Common myeloid progenitor, CD34-positive (primary cell): Measurements from ENCODE around the gene NUP107.

Source experiments
- CTCF ChIA-PET: fragments of 350-600 bp; sonication (Branson Sonifier 250); formaldehyde crosslinking; loops from one replicate; lab custom pipeline; 2021; ENCODE audit warnings: antibody characterized with exemption; lab: Charles Lee
- POLR2A ChIA-PET: fragments of 350-600 bp; sonication (Branson Sonifier 250); formaldehyde crosslinking; loops from one replicate; lab custom pipeline; 2021; ENCODE audit warnings: antibody characterized with exemption; lab: Charles Lee
- DNase-seq, 3 donors: peaks; one replicate each; pipeline versions ENCODE4 v3.0.0 to v3.0.0-alpha.2; 2013
- H3K27ac ChIP-seq, 2 experiments: 1 replicate in 1 of 2; 2 replicates in 1 of 2; pipeline ENCODE4 v1.7.0; 2013; ENCODE audit warnings: inconsistent platforms in 2 of 2, low read length in 2 of 2, mild to moderate bottlenecking in 2 of 2, low read depth in 1 of 2, moderate library complexity in 1 of 2; ENCODE audit not compliant: severe bottlenecking in 2 of 2, insufficient read depth in 1 of 2, poor library complexity in 1 of 2
- H3K27me3 ChIP-seq, 5 experiments: replicated peaks in 2 of 5; 1 replicate in 3 of 5; 2 replicates in 2 of 5; pipeline versions ENCODE4 v1.6.1 to v1.7.0; 2013; ENCODE audit warnings: low read length in 4 of 5, mild to moderate bottlenecking in 2 of 5, moderate library complexity in 2 of 5, inconsistent platforms in 1 of 5; ENCODE audit not compliant: insufficient read depth in 5 of 5, control insufficient read depth in 4 of 5
- H3K36me3 ChIP-seq, 4 experiments: 1 replicate in 2 of 4; 2 replicates in 2 of 4; pipeline versions ENCODE4 v1.6.1 to v1.7.0; 2013; ENCODE audit warnings: low read length in 3 of 4, control low read depth in 1 of 4, mild to moderate bottlenecking in 1 of 4; ENCODE audit not compliant: control insufficient read depth in 4 of 4, insufficient read depth in 4 of 4
- H3K4me1 ChIP-seq, 4 experiments: 1 replicate in 3 of 4; 2 replicates in 1 of 4; pipeline versions ENCODE4 v1.6.1 to v1.7.1; 2013; ENCODE audit warnings: low read length in 3 of 4, mild to moderate bottlenecking in 3 of 4, control low read depth in 1 of 4, inconsistent platforms in 1 of 4, moderate library complexity in 1 of 4; ENCODE audit not compliant: control insufficient read depth in 4 of 4, insufficient read depth in 4 of 4; ENCODE audit errors: control extremely low read depth in 1 of 4
- H3K4me3 ChIP-seq, 7 experiments: 1 replicate in 4 of 7; 2 replicates in 3 of 7; pipeline versions ENCODE4 v1.5.1 to v1.7.0; 2013; ENCODE audit warnings: mild to moderate bottlenecking in 7 of 7, low read length in 6 of 7, moderate library complexity in 6 of 7, inconsistent platforms in 2 of 7, low read depth in 2 of 7, control low read depth in 1 of 7; ENCODE audit not compliant: insufficient read depth in 4 of 7, control insufficient read depth in 1 of 7; ENCODE audit errors: extremely low read depth in 1 of 7
- H3K9me3 ChIP-seq, 5 experiments: 1 replicate in 4 of 5; 2 replicates in 1 of 5; pipeline versions ENCODE4 v1.6.1 to v1.7.1; 2013; ENCODE audit warnings: low read length in 4 of 5, mild to moderate bottlenecking in 2 of 5, inconsistent platforms in 1 of 5, low read depth in 1 of 5, moderate library complexity in 1 of 5; ENCODE audit not compliant: control insufficient read depth in 4 of 5, insufficient read depth in 2 of 5; ENCODE audit errors: control extremely low read depth in 1 of 5
- WGBS: methylation state at CpG from one replicate; pipeline ENCODE4 v1.1.5; 2013; ENCODE audit not compliant: insufficient coverage; 5-methylcytosine and 5-hydroxymethylcytosine counted together

The NUP107 gene

GRCh38 chr12:68776976-68777610, 90.3 kb downstream of the NUP107 start:
- 93% methylated on average over 3 of the region's 5 CpGs for WGBS
- Histone ChIP-seq H3K27ac (no peak overlapping the region), H3K4me1 (peaks cover 0 to 6% (median 4%) of the 10 kb centered on the region in 4 experiments), H3K4me3 (no peak overlapping the region), H3K9me3 (no peaks in the 10 kb centered on the region), H3K27me3 (no peaks in the 10 kb centered on the region), H3K36me3 (no peaks in the 10 kb centered on the region)
- no peak for DNase-seq
- ChIA-PET CTCF (no interaction called here), POLR2A (no interaction called here)

DNA sequence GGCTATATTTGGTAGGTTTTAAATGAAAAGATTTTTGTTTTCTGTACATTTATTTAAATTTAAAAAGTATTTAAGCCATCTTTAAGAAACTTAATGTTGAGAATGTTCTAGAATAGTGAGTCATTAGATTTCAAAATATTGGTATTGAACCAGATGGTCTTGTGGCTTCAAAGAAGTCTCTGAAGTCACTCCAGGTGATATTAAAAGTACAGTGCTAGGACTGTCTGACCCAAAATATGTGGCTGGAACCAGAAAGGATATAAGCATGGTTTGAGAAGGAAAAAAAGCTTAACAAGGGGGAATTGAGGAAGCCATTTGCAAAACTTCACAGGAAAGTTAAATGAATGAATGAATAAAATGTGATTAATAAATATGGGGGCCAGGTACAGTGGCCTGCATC, 92.5 kb downstream of the NUP107 start:
- H3K4me3 ChIP-seq = no peak overlapping the region
- no peaks in the 10 kb centered on the region for H3K27me3 ChIP-seq
- CTCF ChIA-PET = no interaction called here
- H3K9me3 ChIP-seq = no peaks in the 10 kb centered on the region
- peaks cover 0 to 3% (median 0%) of the 10 kb centered on the region in 4 experiments for H3K36me3 ChIP-seq
- H3K27ac ChIP-seq = no peak overlapping the region
- POLR2A ChIA-PET = no interaction called here
- DNase-seq = no peak
- H3K4me1 ChIP-seq = no peaks in the 10 kb centered on the region

DNA sequence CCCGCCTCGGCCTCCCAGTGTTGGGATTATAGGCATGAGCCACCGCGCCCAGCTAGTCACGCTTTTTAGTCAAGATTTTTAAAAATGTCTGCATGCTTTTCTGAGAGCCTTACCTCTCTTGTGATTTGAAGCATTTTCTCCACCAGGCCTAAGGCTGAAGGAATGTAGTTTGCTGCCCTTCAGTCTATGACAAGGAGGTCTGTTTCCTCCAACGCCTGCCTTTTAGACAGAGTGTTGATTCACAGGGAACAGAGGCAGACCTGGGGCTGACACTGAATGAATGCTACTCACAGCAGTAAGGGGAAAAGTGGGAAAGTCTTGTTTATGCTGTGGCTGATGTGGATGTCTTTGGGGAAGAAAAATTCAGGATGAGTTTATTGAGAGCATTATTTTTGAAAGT, 94.0 kb downstream of the NUP107 start:
- H3K36me3 ChIP-seq = peaks cover 0 to 3% (median 0%) of the 10 kb centered on the region in 4 experiments
- ChIA-PET CTCF (interaction anchor here (1.0 kb wide), 1 partner anchor 17 kb away, joined by 3 read pairs; no protein-coding TSS in a partner anchor), POLR2A (no interaction called here)
- no peak for DNase-seq
- no peaks in the 10 kb centered on the region for H3K4me1 ChIP-seq
- no peaks in the 10 kb centered on the region for H3K27me3 ChIP-seq
- no peak overlapping the region for H3K27ac ChIP-seq
- no peaks in the 10 kb centered on the region for H3K9me3 ChIP-seq
- WGBS = 100% methylated on average over 3 of the region's 6 CpGs
- H3K4me3 ChIP-seq = no peak overlapping the region

DNA sequence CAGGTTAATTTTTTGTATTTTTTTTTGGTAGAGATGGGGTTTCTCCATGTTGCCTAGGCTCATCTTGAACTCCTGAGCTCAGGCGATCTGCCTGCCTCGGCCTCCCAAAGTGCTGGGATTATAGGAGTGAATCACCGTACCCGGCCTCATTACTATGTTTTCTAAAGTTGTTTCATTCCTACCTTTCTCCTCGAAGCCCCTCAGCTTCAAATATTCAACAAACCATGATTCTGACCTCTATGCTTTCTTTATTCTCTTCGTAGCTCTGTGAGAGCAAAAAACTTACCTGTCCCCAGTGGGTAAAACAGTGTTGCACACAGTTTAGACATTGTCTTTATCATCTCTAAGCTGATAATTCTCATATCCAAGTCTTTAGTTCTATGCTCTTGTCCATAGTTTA, 95.0 kb downstream of the NUP107 start:
- ChIA-PET POLR2A (no interaction called here), CTCF (no interaction called here)

DNA sequence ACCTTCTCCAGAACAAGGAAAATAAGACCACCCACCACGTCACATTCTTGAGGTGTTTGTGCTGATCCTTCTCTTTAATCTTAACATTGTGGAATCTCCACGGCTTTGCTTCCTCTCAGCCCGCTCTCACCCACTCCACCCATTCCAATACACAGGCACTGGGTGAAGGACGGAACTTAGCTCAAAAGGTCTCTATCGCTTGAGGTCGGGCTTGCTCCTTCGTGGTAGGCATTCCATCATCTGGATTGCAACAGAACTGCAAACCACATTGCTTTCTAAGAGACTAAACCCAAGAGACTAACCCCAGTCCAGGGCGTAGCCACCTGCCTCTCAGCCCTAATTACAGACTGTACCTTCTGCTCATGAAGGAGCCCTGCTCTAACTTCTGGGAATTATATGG, 97.2 kb downstream of the NUP107 start:
- peaks cover 5 to 9% (median 7%) of the 10 kb centered on the region in 4 experiments for H3K4me1 ChIP-seq
- 98% methylated on average over 7 of the region's 8 CpGs for WGBS
- CTCF ChIA-PET = interaction anchor here (1.7 kb wide), 1 partner anchor 13 kb away, joined by 4 read pairs; no protein-coding TSS in a partner anchor

More for the DNA sequence above, 95.0 kb downstream of the NUP107 start:
- H3K4me1 ChIP-seq = no peaks in the 10 kb centered on the region
- H3K27ac ChIP-seq = no peak overlapping the region
- 97% methylated on average over 6 of the region's 6 CpGs for WGBS
- H3K36me3 ChIP-seq = peaks cover 0 to 3% (median 0%) of the 10 kb centered on the region in 4 experiments
- H3K27me3 ChIP-seq = no peaks in the 10 kb centered on the region
- H3K9me3 ChIP-seq = no peaks in the 10 kb centered on the region
- H3K4me3 ChIP-seq = no peak overlapping the region
- no peak for DNase-seq

GRCh38 chr12:68785358-68785757, 98.6 kb downstream of the NUP107 start:
- ChIA-PET CTCF (no interaction called here), POLR2A (no interaction called here)
- H3K4me1 ChIP-seq = peaks cover 5 to 9% (median 7%) of the 10 kb centered on the region in 4 experiments
- WGBS = 94% methylated on average over 2 of the region's 2 CpGs
- H3K9me3 ChIP-seq = no peaks in the 10 kb centered on the region
- no peak for DNase-seq
- no peaks in the 10 kb centered on the region for H3K27me3 ChIP-seq
- H3K27ac ChIP-seq = no peak overlapping the region
- H3K4me3 ChIP-seq = no peak overlapping the region
- peaks cover 0 to 3% (median 0%) of the 10 kb centered on the region in 4 experiments for H3K36me3 ChIP-seq

More for the DNA sequence above, 97.2 kb downstream of the NUP107 start:
- H3K36me3 ChIP-seq = peaks cover 0 to 3% (median 0%) of the 10 kb centered on the region in 4 experiments
- no peak overlapping the region for H3K4me3 ChIP-seq
- no peaks in the 10 kb centered on the region for H3K27me3 ChIP-seq
- POLR2A ChIA-PET = no interaction called here
- no peaks in the 10 kb centered on the region for H3K9me3 ChIP-seq
- H3K27ac ChIP-seq = no peak overlapping the region
- no peak for DNase-seq

GRCh38 chr12:68785823-68786222, 99.0 kb downstream of the NUP107 start:
- no peak overlapping the region for H3K27ac ChIP-seq
- peaks cover 5 to 9% (median 7%) of the 10 kb centered on the region in 4 experiments for H3K4me1 ChIP-seq
- H3K9me3 ChIP-seq = no peaks in the 10 kb centered on the region
- no peaks in the 10 kb centered on the region for H3K27me3 ChIP-seq
- peaks cover 0 to 3% (median 0%) of the 10 kb centered on the region in 4 experiments for H3K36me3 ChIP-seq
- CTCF ChIA-PET = no interaction called here
- 88% methylated on average over 1 of the region's 5 CpGs for WGBS
- no peak overlapping the region for H3K4me3 ChIP-seq
- POLR2A ChIA-PET = no interaction called here
- no peak for DNase-seq
